ENCODE data around the gene TRAF2. TPM values are rescaled to one million over a fixed set of nuclear protein-coding genes. Genes with fewer than 3 reads are reported as not detected.
A peak's percentile ranks its signal among the peaks of the same experiment; 100 is the strongest.

The TRAF2 gene
- total and polyA plus RNA-seq, 2 of the 13 experiments (the other 11 are each of a cell fraction or from before 2014, with no cell fraction given): 12.4 to 13.6 TPM

DNA sequence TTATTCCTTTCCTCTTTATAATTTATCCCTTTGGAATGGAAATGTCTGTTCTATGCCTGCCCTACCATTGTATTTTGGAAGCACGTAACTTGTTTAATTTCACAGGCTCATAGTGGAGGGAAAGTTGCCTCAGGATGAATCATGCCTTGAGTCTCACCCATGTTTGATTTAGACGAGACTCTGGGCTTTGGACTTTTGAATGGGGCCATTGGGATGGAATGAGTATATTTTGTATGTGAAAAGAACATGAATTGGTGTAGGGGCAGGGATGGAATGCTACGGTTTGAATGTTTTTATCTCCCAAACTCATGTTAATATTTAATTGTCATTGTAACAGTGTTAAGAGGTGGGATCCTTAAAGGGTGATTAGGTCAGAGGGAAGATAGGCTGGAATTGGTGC, 48.0 kb downstream of the TRAF2 start:
- TF ChIP-seq, protein P1, sequence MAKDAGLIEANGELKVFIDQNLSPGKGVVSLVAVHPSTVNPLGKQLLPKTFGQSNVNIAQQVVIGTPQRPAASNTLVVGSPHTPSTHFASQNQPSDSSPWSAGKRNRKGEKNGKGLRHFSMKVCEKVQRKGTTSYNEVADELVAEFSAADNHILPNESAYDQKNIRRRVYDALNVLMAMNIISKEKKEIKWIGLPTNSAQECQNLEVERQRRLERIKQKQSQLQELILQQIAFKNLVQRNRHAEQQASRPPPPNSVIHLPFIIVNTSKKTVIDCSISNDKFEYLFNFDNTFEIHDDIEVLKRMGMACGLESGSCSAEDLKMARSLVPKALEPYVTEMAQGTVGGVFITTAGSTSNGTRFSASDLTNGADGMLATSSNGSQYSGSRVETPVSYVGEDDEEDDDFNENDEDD (CRISPR knock-in tag; IDR thresholded peaks at IDR 0.05; ENCODE audit: borderline replicate concordance): peak; percentile 32; the same call in 1 of the 2 replicates
- TF ChIP-seq MAF1 (CRISPR knock-in tag; IDR thresholded peaks at IDR 0.05; ENCODE audit: borderline replicate concordance) (no peak), ZNF644 (CRISPR knock-in tag; IDR thresholded peaks at IDR 0.05; ENCODE audit: low read depth) (peak; percentile 72; the same call in 1 of the 2 replicates), ARID2 (CRISPR knock-in tag; IDR thresholded peaks at IDR 0.05; ENCODE audit: borderline replicate concordance) (0 out of 2 replicates have a peak, but pooled peaks have one; percentile 36), SAP130 (CRISPR knock-in tag; IDR thresholded peaks at IDR 0.05; ENCODE audit: low read depth) (0 out of 2 replicates have a peak, but pooled peaks have one; percentile 18), NCOR1 (IDR thresholded peaks at IDR 0.05; ENCODE audit: borderline replicate concordance, low read length) (no peak), ZNF101 (CRISPR knock-in tag; IDR thresholded peaks at IDR 0.05; ENCODE audit: borderline replicate concordance, low read depth) (no peak), FOSL2 (CRISPR knock-in tag; IDR thresholded peaks at IDR 0.05) (peak; percentile 59; the same call in 1 of the 2 replicates)
- TF ChIP-seq, protein P2, sequence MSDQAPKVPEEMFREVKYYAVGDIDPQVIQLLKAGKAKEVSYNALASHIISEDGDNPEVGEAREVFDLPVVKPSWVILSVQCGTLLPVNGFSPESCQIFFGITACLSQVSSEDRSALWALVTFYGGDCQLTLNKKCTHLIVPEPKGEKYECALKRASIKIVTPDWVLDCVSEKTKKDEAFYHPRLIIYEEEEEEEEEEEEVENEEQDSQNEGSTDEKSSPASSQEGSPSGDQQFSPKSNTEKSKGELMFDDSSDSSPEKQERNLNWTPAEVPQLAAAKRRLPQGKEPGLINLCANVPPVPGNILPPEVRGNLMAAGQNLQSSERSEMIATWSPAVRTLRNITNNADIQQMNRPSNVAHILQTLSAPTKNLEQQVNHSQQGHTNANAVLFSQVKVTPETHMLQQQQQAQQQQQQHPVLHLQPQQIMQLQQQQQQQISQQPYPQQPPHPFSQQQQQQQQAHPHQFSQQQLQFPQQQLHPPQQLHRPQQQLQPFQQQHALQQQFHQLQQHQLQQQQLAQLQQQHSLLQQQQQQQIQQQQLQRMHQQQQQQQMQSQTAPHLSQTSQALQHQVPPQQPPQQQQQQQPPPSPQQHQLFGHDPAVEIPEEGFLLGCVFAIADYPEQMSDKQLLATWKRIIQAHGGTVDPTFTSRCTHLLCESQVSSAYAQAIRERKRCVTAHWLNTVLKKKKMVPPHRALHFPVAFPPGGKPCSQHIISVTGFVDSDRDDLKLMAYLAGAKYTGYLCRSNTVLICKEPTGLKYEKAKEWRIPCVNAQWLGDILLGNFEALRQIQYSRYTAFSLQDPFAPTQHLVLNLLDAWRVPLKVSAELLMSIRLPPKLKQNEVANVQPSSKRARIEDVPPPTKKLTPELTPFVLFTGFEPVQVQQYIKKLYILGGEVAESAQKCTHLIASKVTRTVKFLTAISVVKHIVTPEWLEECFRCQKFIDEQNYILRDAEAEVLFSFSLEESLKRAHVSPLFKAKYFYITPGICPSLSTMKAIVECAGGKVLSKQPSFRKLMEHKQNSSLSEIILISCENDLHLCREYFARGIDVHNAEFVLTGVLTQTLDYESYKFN (CRISPR knock-in tag; conservative IDR thresholded peaks at IDR 0.05): peak; percentile 48
- H3K4me2 ChIP-seq (ENCODE audit: low read depth, low read length): peak overlapping the region; percentile 37
- 0 out of 5 replicates have a peak, but pooled peaks cover 0 to 3% of the 10 kb centered on the region in 2 experiments for H3K36me3 ChIP-seq (replicated peaks in 1 of 2; ENCODE audit: control insufficient read depth in 1 of 2, insufficient read depth in 2 of 2, low read length in 2 of 2)
- no peaks in the 10 kb centered on the region for H3K27me3 ChIP-seq (ENCODE audit: control insufficient read depth in 1 of 2, insufficient read depth in 2 of 2, low read length in 2 of 2)
- no peak overlapping the region for H3K9ac ChIP-seq (ENCODE audit: insufficient read depth, low read depth, low read length)
- H4K20me1 ChIP-seq (ENCODE audit: insufficient read depth, low read length): no peaks in the 10 kb centered on the region
- no peak overlapping the region for H2AFZ ChIP-seq (ENCODE audit: low read length)
- 47% methylated on average over 3 of the region's 3 CpGs for WGBS (ENCODE audit: low lambda C conversion rate)
- H3K4me1 ChIP-seq (ENCODE audit: insufficient read depth, low read length): peaks cover 37% of the 10 kb centered on the region
- no peak overlapping the region for H3K27ac ChIP-seq (ENCODE audit: extremely low read length, insufficient read depth, low read length)
- CTCF ChIA-PET (ENCODE audit: low intra/inter-chr PET ratio, low total read pairs): no interaction called here
- H3K9me3 ChIP-seq (ENCODE audit: low read length): no peaks in the 10 kb centered on the region
- no peaks in the 10 kb centered on the region for H3K79me2 ChIP-seq (ENCODE audit: insufficient read depth, low read length)
- POLR2A ChIA-PET: no interaction called here
- ATAC-seq: peak; percentile 25; the same call in 2 of the 3 replicates
- FAIRE-seq: no peak
- no TSS peak for BruUV-seq (replicated peaks)
- in situ Hi-C loops (cut with HindIII; ENCODE audit: extremely low pct_ligation_motif_present, low pct_unique_long_range_greater_than_20kb): no loop called here
- no peak overlapping the region for H3K4me3 ChIP-seq (replicated peaks in 1 of 3; ENCODE audit: insufficient read depth in 1 of 3, low read depth in 2 of 3, low read length in 3 of 3)
- intact Hi-C loops (cut with micrococcal nuclease; ENCODE audit: unreplicated experiment): no loop called here
- DNase-seq (ENCODE audit: low spot score): peak; percentile 37
